Right lobe of liver (tissue), 4 donors: ENCODE data around the gene KCNQ1.

Experiments used
- POLR2A ChIP-seq: fragments of 450-650 bp; IDR thresholded peaks from one replicate; pipeline ENCODE4 v1.6.1; 2017; ENCODE audit warnings: antibody characterized with exemption, mild to moderate bottlenecking
- TF ChIP-seq, protein P1 (sequence below), 4 donors: fragments of 200-600 bp in 3 of 4; fragments of 450-650 bp in 1 of 4; IDR thresholded peaks; one replicate each; pipeline versions ENCODE4 v1.5.1 to v1.8.0; 2016 to 2022; ENCODE audit warnings: antibody characterized with exemption in 4 of 4, mild to moderate bottlenecking in 2 of 4
- donor health status: DM: no; HTN: no; CAD: no.
- donor health status: DM: no; HTN: no; CAD: no.
- donor health status: DM: no; HTN: yes; CAD: no.

DNA sequence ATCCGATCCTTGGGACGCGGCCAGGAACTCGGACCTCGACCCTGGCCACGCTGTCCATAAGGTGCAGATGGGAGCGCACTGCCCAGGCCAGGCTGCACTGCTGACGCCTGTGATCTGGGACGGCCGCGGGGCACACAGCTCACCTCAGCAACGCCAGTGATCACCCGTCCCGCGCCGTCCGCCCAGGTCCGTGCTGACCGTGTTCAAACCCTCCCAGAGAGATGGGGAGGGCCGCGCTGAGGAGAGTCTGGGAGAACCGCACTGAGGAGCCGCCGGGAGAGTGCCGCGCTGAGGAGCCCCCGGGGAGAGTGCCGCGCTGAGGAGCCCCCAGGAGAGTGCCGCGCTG, 254.3 kb downstream of the KCNQ1 start:
- TF ChIP-seq, protein P1, sequence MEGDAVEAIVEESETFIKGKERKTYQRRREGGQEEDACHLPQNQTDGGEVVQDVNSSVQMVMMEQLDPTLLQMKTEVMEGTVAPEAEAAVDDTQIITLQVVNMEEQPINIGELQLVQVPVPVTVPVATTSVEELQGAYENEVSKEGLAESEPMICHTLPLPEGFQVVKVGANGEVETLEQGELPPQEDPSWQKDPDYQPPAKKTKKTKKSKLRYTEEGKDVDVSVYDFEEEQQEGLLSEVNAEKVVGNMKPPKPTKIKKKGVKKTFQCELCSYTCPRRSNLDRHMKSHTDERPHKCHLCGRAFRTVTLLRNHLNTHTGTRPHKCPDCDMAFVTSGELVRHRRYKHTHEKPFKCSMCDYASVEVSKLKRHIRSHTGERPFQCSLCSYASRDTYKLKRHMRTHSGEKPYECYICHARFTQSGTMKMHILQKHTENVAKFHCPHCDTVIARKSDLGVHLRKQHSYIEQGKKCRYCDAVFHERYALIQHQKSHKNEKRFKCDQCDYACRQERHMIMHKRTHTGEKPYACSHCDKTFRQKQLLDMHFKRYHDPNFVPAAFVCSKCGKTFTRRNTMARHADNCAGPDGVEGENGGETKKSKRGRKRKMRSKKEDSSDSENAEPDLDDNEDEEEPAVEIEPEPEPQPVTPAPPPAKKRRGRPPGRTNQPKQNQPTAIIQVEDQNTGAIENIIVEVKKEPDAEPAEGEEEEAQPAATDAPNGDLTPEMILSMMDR (IDR thresholded peaks at IDR 0.05), result no peak
- no peak for TF ChIP-seq POLR2A
